Measurements from ENCODE around the gene ARHGAP4. TPM values are rescaled to one million over a fixed set of nuclear protein-coding genes. Genes with fewer than 3 reads are reported as not detected.

Gene ARHGAP4
- polyA plus RNA-seq, 1 donor from 2014 or later = 123 TPM

- Mint-ChIP-seq H3K36me3 (peaks cover 5% of the 10 kb centered on the region), H3K9me3 (no peaks in the 10 kb centered on the region), H3K4me1 (peaks cover 6 to 13% (median 6%) of the 10 kb centered on the region in 3 donors), H3K4me3 (peak within 1 kb of the TSS in 3 of 4 donors; percentile 77 to 92 (median 89)), H3K27ac (peak within 1 kb of the TSS; percentile 14 to 98 (median 89)), H3K27me3 (peaks cover 3% of the 10 kb centered on the region)
These were observed 18.2 kb upstream of the ARHGAP4 start, which contains the start of gene RENBP for GRCh38 chrX:153944140-153944799. Gene RENBP (minus strand): TSS chrX:153944643. CDS start chrX:153944610, 33 bp downstream.

- Mint-ChIP-seq H3K27me3 (peaks cover 3% of the 10 kb centered on the region), H3K36me3 (peaks cover 3% of the 10 kb centered on the region), H3K27ac (peak overlapping the region in 1 of 3 donors; percentile 36), H3K4me3 (peak overlapping the region in 2 of 4 donors; percentile 23 to 31), H3K9me3 (no peaks in the 10 kb centered on the region), H3K4me1 (peaks cover 0 to 14% (median 6%) of the 10 kb centered on the region in 3 donors)
These were observed 15.5 kb upstream of the ARHGAP4 start for GRCh38 chrX:153941336-153942252.

GRCh38 chrX:153939573-153939972, 13.5 kb upstream of the ARHGAP4 start:
- peaks cover 3% of the 10 kb centered on the region for H3K27me3 Mint-ChIP-seq
- no peak overlapping the region for H3K4me3 Mint-ChIP-seq
- H3K27ac Mint-ChIP-seq = no peak overlapping the region
- H3K9me3 Mint-ChIP-seq = no peaks in the 10 kb centered on the region
- H3K36me3 Mint-ChIP-seq = peaks cover 3% of the 10 kb centered on the region
- H3K4me1 Mint-ChIP-seq = peaks cover 0 to 12% (median 9%) of the 10 kb centered on the region in 3 donors

- H3K27me3 Mint-ChIP-seq = peaks cover 2% of the 10 kb centered on the region
- no peaks in the 10 kb centered on the region for H3K9me3 Mint-ChIP-seq
- H3K27ac Mint-ChIP-seq = no peak overlapping the region
- peaks cover 8 to 17% (median 17%) of the 10 kb centered on the region in 3 donors for H3K4me1 Mint-ChIP-seq
- peak overlapping the region in 2 of 4 donors; percentile 14 to 43 for H3K4me3 Mint-ChIP-seq
- peaks cover 3% of the 10 kb centered on the region for H3K36me3 Mint-ChIP-seq
These were observed 12.2 kb upstream of the ARHGAP4 start for GRCh38 chrX:153938226-153938786.

GRCh38 chrX:153937056-153937455, 11.0 kb upstream of the ARHGAP4 start:
- H3K4me3 Mint-ChIP-seq = peak overlapping the region in 1 of 4 donors; percentile 42
- peaks cover 3% of the 10 kb centered on the region for H3K36me3 Mint-ChIP-seq
- H3K27me3 Mint-ChIP-seq = peaks cover 2% of the 10 kb centered on the region
- no peaks in the 10 kb centered on the region for H3K9me3 Mint-ChIP-seq
- peaks cover 8 to 19% (median 17%) of the 10 kb centered on the region in 3 donors for H3K4me1 Mint-ChIP-seq
- H3K27ac Mint-ChIP-seq = no peak overlapping the region

GRCh38 chrX:153935326-153935851, 9.3 kb upstream of the ARHGAP4 start:
- Mint-ChIP-seq H3K9me3 (no peaks in the 10 kb centered on the region), H3K27ac (peak overlapping the region; percentile 39 to 49 (median 46)), H3K4me3 (peak overlapping the region; percentile 74 to 86 (median 80)), H3K27me3 (peaks cover 2% of the 10 kb centered on the region), H3K36me3 (peaks cover 3% of the 10 kb centered on the region), H3K4me1 (peaks cover 8 to 20% (median 14%) of the 10 kb centered on the region in 3 donors)

DNA sequence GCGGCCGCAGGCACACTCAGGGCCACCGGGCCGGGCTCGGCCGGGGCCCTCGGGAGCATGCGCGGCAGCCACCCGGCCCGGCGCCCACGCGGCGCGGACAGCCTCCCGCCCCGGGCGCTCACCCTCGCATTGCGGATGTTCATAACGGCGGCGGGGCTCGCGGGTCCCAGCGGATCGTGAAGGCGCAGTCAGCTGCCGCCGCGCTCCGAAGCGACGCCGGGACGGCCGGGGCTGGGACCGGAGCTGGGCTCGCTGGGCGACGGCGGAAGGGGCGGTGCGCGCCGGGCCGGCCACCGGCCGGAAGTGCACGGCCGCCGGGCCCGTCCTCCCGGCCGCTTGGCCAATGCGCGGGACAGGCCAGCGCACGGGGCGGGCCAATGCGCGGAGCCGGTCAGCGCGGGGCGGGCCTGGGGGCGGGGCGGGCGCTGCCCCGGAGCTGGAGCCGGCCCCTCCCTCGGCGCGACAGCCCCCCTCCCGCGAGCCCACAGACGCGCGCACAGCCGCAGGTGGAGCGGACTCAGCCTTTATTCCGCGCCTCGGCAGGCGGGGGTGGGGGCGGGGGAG, 8.8 kb upstream of the ARHGAP4 start, which contains the start of gene NAA10:
TSS of gene NAA10 (minus strand) at position 276 of the 564 bp plus-strand sequence. CDS start at position 143, 133 bp downstream.
- Mint-ChIP-seq H3K4me3 (peak within 1 kb of the TSS; percentile 87 to 94 (median 91)), H3K27me3 (no peaks in the 10 kb centered on the region), H3K36me3 (peaks cover 3% of the 10 kb centered on the region), H3K9me3 (no peaks in the 10 kb centered on the region), H3K4me1 (peaks cover 8 to 20% (median 14%) of the 10 kb centered on the region in 3 donors), H3K27ac (peak within 1 kb of the TSS; percentile 80 to 93 (median 82))

DNA sequence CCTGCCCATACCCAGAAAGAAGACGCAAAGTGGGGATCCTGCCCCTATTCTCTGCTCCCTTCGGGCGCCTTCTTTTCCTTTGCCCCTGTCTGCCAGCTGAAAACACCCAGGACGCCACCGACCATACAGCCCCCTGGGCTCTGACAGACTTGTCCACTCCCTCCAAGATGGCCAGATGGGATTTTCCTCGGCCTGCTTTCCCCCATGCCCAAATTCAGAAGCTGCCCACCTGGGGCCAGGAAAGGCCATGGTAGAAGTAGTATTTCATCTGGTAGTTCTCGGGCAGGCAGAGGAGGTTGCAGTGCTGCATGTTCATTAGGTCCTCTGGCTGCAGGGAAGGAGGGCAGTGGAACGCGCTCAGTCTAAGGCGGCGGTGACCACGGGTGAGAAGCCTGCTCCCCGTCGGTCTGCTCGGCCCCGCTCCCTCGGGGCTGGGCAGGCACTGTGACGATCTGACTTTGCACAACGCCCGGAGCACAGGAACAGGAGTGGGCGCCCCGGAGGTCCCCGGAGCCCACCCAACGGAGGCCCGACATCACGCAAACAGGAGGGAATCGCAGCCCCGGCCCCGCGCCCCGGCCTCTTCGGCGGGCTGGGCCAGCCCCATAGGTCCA, 8.2 kb upstream of the ARHGAP4 start:
- peaks cover 3% of the 10 kb centered on the region for H3K36me3 Mint-ChIP-seq
- H3K27me3 Mint-ChIP-seq = no peaks in the 10 kb centered on the region

DNA sequence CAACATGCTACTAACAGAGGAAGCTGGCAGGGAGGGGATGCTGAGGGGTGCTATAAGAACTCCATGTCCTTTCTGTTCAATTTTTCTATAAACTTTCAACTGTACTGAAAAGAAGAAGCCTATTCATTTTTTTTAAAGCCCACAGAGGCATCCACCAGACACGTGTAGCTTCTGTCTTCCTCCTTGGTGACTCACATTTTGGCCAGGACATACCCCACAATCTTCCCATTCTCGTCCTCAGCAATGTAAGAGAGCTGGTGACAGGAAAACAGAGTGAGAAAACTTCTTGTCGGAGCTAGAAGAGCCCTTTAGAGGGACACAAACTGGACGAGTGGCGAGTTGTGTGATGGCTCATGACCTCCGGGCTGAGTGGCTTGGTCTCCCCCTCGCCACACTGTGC, 7.7 kb upstream of the ARHGAP4 start:
- Mint-ChIP-seq H3K27ac (peak overlapping the region; percentile 80 to 93 (median 82)), H3K4me1 (peaks cover 8 to 26% (median 18%) of the 10 kb centered on the region in 3 donors)

More for the DNA sequence above, 8.2 kb upstream of the ARHGAP4 start:
- Mint-ChIP-seq H3K9me3 (no peaks in the 10 kb centered on the region), H3K27ac (peak overlapping the region; percentile 80 to 93 (median 82)), H3K4me1 (peaks cover 8 to 22% (median 15%) of the 10 kb centered on the region in 3 donors), H3K4me3 (peak overlapping the region; percentile 87 to 94 (median 91))

GRCh38 chrX:153932220-153932915, 6.3 kb upstream of the ARHGAP4 start:
- H3K9me3 Mint-ChIP-seq = no peaks in the 10 kb centered on the region
- H3K27me3 Mint-ChIP-seq = no peaks in the 10 kb centered on the region
- peak overlapping the region in 2 of 3 donors; percentile 27 to 93 for H3K27ac Mint-ChIP-seq
- peak overlapping the region in 3 of 4 donors; percentile 2 to 91 (median 12) for H3K4me3 Mint-ChIP-seq
- H3K36me3 Mint-ChIP-seq = peaks cover 3% of the 10 kb centered on the region
- H3K4me1 Mint-ChIP-seq = peaks cover 13 to 25% (median 17%) of the 10 kb centered on the region in 3 donors

More for the DNA sequence above, 7.7 kb upstream of the ARHGAP4 start:
- Mint-ChIP-seq H3K36me3 (peaks cover 3% of the 10 kb centered on the region), H3K27me3 (no peaks in the 10 kb centered on the region), H3K4me3 (peak overlapping the region; percentile 87 to 94 (median 91)), H3K9me3 (no peaks in the 10 kb centered on the region)

GRCh38 chrX:153931748-153932147, 5.7 kb upstream of the ARHGAP4 start:
- no peaks in the 10 kb centered on the region for H3K27me3 Mint-ChIP-seq
- peaks cover 3% of the 10 kb centered on the region for H3K36me3 Mint-ChIP-seq
- H3K4me3 Mint-ChIP-seq = peak overlapping the region in 1 of 4 donors; percentile 2
- no peak overlapping the region for H3K27ac Mint-ChIP-seq
- no peaks in the 10 kb centered on the region for H3K9me3 Mint-ChIP-seq
- peaks cover 17 to 30% (median 20%) of the 10 kb centered on the region in 3 donors for H3K4me1 Mint-ChIP-seq

DNA sequence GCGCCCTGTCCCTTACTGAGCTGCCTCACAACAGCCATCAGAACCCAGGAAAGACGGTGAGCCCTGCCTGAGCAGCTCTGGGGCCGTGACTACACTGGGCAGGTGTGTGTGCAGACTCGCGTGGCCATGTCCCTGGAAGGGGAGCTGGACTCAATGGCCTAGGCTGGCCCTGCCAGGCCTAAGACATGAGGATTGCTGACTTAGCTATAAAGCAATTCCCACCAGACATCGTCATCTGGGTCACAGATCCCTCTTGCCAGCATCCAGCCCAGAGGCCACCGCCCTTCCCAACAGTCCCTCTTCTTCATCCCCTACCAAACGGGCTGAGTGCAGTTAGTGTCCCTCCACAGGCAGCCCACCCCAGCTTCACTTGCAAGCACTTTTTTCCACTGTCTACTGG, 5.1 kb upstream of the ARHGAP4 start:
- H3K4me1 Mint-ChIP-seq = peaks cover 18 to 28% (median 19%) of the 10 kb centered on the region in 3 donors
- H3K27me3 Mint-ChIP-seq = no peaks in the 10 kb centered on the region
- no peak overlapping the region for H3K27ac Mint-ChIP-seq

More for the DNA sequence above, 5.1 kb upstream of the ARHGAP4 start:
- no peaks in the 10 kb centered on the region for H3K9me3 Mint-ChIP-seq
- peaks cover 3% of the 10 kb centered on the region for H3K36me3 Mint-ChIP-seq
- peak overlapping the region in 2 of 4 donors; percentile 2 to 9 for H3K4me3 Mint-ChIP-seq
